Fibroblast of the conjunctiva (primary cell): Measurements from ENCODE around the gene FHIT.

Source experiments
- DNase-seq: peaks from one replicate; pipeline ENCODE4 v3.0.0-alpha.2; 2010; ENCODE audit warnings: low read depth

The FHIT gene

DNA sequence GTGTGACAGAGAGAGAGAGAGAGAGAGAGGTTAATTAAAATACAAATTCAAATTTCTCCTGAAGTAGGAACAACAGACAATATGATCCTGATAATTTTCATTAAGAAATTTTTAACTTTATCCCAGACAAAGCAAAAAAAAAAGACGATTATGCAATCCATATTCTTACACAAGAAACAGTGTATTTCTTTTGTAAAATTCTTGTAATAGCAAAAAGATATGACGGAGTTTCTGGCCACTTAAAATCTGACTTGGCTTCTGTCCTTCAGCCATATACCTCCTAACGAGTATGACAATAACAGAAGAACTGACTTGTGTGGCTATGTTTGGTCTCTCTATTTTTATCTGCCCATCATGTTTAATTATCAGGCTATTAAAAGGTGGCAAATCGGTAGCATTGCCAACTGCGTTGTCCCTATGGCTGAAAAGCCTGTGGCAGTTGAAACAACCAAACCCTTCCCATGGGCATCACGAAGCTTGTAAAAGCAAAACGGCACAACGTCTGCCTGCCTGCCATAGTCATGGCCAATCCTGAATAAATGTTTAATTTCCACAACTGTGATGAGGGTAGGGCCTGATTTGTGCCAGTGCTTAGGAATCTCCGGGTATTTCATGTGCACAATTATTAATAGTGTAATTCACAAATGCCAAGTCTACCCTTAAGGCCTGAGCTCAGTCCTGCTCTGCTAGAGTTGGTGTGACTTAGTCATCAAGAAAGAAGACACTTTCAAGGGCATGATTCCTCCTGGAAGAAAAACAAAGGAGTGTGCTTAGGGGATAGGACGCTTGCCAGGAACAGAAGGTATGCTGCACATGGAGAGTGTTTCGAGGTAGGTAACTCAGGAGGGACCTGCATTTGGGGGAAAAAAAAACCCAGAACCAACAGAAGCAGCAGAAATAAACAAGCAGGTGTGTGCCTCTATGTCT is 1090.2 kb downstream of the FHIT start:
- no peak for DNase-seq

DNA sequence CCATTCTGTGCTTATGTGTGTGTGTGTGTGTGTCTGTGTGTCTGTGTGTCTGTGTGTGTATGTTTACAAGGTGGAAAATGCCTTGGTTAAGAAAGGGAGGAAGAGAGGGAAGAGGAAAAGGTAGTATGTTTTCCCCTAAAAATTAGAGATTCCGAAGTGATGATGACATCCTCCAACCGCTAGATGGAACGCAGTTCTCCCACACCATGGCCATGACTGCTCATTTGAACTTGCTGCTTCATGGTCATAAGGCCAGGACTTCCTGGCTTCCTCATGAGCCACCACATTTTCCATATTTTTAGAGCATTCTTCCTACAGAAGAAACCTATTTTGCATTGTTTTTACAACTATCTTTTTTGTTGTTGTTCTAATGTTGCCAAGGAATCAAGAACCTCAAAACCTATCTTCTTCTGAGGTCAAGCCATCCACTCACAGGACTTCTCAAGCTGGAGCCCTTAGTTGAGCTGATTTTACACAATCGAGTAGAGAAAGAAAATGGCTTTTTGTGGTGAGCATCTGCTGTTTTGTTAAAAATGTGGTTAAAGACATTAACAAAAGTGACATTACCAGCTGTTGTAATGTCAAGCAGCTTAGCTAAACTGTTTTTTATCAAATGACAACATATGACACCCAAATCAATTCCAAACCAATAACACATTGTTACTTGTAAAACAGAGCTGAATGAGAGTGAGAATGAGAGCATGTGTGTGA is 1091.0 kb downstream of the FHIT start:
- no peak for DNase-seq

DNA sequence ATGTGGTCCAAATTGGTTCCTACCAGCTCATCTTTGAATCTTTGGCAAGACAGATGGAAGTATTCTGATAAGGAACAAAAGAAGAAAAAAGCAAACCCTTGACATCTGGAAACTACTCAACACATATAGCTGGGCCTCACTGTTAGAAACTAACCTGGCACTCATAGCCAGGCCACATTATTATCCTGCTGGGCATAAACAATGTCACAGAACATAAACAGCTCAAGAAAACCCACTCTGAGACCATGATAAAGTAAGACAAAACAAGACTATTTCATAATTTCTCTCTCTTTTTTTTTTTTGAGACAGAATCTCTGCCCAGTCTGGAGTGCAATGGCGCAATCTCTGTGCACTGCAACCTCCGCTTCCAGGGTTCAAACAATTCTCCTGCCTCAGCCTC is 1093.2 kb downstream of the FHIT start:
- no peak for DNase-seq

DNA sequence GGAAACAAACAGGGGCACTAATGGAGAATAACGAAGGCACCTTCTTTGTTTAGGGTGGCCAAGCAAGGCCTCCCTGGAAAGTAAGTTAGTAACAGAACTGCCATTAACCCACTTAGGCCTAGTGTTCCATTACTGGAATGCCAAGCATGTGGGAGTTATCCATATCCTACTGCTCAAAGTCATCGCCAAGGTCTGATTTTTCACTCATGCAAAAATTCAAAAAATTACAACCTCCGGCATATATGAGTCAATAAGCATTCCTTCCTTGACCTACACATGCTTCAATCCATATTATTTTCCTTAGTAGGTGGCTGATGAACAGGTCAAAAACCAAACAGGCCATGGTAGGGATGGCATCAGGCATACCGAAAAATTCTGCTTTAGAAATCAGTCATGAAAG is 1097.2 kb downstream of the FHIT start:
- DNase-seq, result no peak

DNA sequence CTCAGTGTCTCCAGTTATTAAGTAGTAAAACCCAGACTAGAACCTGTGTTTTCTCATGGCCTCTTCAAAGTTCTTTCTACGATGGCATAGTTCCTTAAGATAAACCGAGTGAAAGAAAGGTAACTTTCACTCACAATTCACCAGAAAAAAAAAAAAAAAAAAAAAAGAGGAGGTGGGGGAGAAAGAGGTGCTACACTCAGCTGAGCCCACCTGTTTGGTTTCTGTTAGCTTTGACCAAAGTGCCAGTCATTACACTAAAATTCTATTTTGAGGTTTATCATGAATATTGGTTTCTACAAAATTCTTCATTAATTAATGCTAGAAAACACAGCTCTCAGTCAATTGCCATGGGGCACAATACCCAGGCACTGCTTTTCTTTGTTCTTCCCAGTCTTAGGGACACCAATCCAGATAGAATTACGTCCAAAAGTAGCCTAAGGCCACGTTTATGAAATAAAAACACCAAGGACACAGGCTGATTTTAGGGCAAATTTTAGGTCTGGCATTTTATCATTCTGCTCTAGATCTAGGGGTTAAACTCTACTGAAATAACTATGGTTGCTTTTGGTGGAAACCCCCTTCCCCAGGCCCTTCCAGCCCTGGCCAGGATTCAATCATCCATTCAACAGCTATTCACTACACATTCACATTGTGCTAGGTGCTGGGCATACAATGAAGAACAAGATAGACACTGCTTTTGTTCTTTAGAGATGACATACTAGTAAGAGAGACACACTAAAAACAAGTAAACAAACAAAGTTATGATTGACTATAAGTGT is 1097.8 kb downstream of the FHIT start:
- DNase-seq, result no peak

DNA sequence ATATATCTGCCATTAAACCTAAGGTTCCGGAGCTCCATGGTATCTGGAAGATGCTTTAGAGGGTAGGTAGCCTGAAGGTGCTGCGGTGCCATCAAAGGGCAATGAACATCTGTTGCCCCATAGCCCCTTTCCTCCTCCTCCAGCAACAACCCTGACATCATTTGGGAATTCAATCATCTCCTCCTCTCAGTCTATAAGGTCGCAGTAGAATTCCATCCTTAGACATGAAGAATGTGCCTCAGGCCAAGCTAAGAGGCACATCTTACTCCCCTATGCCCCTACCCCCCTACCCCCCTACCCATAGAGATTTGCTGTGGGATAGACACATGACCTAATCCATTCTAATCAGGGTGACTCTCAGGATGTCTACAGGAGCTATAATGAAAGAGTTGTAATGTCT is 1101.8 kb downstream of the FHIT start:
- DNase-seq, result no peak

DNA sequence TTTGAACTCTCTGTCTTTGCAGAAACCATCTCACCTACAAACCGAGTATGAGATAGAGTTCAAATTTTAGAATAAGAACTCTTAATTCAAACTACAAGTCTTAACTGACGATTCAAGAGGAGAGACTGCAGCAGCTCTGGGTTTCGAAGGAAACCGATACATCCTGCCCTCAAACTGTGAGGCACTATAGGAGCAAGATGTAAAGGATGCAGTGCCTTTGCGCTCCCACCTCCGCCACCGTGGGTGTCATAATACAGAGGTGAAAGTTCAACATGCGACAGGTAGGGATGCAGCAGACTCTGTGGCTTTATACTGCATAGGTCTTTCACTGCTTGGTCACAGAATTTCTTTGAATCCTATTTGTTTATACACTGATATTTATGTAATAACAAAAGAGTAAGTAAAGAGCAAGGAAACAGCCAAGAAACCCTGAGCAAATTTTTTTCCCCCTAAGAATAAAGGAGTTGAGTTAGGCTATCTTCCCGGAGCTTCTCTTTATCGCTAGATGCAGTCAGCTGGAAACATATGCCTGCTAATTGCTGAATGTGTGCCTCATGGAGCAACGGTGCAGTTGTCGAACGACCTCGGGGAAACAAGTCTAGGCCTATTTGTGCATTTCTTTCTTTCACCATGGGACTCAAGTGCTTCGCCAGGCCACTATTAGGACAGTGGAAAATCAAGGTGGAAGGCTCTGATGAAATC is 1103.9 kb downstream of the FHIT start:
- no peak for DNase-seq

DNA sequence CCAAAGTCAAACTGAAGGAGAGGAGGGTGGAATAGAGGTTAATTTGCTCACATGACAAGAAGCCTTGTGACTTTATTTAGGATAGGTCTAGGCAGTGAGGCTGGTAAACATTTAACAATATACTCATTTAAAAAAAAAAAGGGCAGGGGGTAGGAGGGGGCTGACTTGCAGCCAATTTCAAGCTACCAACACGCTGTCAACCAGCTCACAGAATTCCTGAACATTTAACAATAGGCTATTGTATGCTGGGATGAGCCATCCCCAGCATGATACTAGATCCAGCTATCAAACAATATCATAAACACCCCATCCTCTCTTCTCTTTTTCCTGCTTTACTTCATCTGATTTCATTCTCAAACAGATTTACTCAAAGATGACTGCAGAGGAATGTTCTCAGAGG is 1105.1 kb downstream of the FHIT start:
- DNase-seq, result no peak

DNA sequence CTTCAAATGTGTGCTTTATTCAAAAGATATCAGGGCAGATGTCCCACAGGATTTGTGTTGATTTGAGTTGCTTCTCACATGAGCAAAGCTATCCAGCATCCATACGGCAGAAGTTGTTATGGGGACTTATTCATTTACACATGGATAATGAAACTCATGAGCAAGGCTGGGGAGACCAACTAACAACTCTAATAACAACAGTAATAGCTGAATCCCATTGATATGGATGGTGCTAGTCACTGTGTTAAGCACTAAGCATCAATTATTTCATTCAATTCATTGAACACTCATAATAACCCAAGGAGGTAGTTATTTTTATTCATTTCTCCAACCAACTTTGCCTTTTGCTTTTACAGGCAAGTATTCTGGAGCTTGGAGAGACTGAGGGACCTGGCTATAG is 1107.2 kb downstream of the FHIT start:
- no peak for DNase-seq

DNA sequence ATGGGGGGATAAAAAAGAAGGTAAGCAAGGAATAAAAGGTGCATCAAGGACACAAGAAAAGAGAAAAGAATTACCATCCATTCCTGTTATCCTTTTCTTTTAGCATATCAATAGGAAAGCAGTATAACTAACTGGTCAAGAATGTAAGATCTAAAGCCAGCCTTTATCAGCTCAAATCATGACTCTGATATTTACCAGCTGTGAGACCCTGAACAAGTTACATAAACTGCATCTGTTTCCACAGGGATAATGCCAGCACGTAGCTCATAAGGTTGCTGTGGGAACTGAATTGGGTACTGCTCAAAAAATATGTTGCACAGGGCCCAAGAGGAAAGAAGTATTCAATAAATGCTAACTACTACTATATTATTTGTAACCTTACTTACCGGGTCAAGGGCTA is 1109.2 kb downstream of the FHIT start:
- peak; percentile 4 for DNase-seq

DNA sequence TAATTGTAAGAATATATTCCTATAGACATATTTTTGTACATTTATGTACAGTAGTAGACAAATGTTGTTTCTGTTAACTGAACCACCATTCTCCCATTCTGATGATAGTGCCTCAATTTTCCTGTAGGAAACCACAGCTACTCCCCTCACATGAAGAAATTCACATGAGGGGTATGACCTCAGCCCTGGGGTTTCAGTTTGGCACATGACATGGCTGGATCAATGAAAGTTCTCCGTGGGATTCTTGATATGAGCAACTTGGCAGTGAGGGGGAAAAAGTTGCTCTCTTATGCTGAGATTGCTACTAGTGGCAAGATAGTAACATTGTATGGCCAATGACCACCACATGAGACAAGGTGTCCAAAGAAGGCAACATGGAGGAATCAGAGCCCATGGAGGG is 1111.1 kb downstream of the FHIT start:
- no peak for DNase-seq

DNA sequence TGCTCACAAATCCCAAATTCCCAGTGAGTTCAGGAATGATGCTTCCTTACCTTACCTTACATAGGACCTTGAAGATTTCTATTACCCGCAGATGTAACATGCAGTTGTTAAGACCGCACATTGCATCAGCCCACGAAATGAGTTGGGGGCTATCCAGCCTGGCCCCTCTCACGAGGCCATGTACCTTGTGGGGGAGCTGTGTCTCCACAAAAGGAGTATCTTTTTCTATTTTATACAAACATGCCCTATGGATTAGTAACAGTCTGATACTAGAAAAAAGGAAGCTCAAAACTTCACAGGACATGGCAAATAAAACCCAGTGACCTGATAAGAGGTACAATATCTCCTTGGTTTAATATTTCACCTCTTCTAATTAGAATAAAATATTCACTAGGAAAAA is 1114.7 kb downstream of the FHIT start:
- no peak for DNase-seq

DNA sequence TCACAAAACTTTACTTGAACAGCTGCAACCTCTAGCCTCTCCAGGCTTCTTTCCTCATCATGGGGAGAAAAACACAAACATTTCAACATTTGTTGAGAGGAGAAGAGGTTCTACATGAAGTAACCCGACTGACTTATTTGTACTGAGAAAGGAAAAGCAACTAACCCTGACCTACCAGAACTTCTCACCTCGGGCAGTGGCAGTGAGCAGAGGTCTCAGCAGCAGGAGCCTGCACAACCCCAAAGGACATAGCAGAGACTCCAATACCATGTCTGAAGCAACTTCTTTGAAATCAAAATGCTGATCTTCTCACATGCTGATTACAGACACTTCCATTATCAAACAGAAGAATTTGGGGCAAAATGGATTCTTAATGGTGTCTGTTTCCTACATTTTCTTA is 1115.8 kb downstream of the FHIT start:
- DNase-seq, result no peak

DNA sequence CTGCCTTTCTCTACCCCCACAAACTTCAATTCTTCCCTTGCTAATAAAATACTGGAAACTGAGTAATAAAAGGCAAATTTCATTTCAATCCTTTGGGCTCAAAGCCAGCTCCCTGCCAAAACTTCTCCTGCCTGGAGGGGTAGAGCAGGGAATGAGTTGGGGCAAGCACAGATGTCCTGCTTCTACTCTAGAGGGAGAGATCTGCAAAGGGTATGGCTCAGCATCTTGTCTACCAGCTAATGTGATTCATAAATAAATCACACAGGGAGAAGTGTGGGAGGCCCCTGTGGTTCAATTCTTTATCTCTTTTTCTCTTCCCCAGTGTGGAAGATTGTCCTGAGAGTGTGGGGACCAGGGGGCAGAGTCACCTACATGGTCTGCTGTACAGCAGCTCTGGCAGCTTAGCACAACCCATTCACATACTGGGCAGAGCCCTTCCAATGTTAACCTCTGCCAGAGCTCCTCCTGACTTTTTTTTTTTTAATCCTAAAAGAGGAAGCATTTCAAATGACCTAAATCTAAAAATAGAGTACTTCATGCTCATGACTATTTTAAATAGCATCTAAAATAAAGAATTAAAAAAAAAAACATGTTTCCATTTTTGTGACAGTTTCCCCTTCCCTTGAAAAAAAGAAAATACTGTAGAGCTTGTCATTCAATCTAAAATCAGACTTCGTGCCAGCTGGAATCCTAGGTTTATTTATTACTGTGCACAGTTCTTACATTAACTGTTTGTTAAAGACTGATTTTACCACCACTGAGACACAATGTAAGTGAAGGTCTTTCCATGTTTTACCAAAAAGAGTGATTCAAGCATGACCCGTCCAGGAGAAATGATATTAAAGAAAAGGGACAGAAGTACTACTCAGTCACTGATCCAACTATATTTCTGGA is 1117.7 kb downstream of the FHIT start:
- DNase-seq, result no peak

DNA sequence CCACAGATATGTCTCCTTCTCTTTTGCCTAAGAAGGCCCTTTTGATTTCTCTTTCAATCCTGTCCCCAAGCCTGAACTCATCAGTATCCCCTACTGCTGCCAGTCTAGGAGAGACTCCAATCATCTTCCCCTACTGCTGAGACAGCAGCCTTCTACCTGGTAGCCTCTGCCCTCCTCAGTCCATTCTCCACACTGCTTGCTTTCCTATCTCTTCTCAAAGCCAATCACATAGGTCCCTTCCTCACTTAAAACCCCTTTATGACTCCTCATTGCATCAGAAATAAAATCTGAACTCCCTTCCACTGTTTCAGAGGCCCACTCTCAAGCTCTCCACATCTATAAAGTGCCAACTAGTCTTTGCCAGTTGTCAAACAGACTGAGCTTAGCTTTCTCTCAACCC is 1119.6 kb downstream of the FHIT start:
- no peak for DNase-seq

DNA sequence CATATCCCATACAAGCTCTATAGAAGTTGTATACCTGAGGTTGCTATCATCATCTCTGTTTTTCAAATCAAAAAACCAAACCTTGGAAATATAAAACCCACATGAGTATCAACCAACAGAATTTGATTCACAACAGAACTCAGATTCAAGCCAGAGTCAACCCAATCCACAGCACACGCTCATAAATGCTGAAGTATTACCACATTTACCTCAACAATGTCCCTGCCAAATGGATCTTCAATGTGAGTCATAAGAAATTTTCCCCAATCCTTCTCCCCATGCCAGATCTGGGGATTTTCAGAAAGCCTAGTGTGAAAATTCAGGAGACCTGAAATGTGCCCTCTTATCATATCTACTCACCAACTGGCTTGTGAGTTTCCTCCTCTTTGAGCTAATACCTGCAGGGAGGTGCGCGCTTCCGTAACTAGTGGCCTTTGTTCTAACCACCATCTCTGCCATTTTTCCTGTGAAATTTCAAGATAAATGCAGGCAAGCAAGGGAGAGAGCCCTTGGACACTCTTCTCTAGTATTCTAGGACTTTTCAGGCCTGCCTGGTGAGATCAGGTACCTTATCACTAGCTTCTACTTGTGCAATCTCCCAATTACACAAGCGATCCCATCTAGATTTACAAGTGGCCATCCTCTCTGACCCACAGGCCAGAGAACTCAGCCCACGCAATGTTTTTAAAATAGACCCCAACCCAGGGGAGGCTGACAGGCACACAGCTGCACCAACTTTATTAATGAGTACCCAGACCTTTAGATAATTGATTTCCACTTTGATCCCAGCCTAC is 1124.5 kb downstream of the FHIT start:
- DNase-seq, result no peak

DNA sequence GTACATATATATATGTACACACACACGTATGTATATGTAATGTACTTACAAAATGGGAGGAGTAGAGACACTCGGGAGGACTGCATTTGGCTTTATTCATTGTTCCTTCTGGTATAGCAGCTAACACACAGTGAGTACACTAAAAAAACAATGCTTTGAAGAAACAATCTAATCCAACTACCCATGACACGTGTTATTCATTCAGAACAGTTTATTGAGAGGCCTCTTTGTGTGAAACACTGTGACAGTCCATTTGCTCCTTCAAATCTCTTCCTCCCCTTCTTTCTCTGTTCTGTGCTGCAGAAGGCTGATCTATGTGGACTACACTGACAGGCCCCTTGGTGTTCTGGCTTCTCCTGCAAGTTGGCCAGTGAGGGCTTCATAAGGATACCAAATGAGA is 1125.6 kb downstream of the FHIT start:
- DNase-seq, result no peak

DNA sequence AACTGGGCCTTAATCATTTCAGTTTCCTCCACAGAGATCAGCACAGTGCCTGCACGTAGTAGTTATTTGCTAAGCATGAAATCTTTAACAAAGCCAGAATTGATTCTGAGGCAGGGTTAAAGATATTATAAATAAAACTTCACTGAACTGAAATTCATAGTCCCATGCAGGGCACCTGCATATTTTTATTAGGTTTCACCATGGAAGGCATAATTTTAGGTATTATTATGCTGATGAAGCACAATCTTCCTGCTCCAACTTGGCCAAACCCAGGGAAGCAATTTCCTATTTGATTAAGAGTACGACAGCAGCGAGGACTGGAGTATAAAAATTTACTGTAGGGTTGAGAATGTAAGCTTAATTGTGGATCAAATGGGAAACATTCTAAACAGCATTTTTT is 1131.0 kb downstream of the FHIT start:
- DNase-seq, result no peak

DNA sequence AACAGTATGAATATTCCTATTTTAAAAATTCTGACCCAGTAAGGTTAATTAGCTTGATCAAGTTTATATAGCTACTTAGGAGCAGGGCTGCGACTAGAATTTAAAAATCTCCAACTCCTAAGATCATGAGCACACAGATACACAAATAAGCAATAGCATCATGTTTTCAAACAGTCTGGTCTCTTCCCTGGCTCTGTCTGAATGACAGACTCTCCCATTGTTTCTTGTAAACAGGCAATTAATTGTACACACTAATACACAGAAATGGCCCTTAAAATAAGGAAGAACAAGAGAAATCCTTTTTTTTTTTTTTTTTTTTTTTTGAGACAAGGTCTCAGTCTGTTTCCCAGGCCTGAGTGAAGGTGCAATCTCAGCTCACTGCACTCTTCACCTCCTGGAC is 1137.1 kb downstream of the FHIT start:
- DNase-seq, result no peak

DNA sequence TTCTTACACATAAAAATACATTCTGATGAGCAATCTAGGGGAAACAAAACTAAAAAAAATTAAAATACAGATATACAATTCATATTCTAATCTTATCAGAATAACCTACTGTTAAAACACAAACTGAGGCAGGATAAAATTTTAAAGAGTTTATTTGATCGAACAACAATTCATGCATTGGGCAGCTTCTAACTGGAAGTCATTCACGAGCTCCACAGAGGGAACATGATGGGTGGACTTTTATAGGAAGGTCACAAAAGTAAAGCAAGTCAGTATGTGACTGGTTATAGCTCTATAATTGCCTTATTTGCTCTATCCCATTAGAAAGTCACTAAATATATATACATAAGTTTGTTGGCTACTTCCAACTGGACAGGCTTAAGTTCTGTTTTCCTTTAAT is 1144.0 kb downstream of the FHIT start:
- DNase-seq, result no peak
